NCI-H748 treated with DMSO at 0.1 percent for 48 hours (cell line): ENCODE measurements around the gene UGT1A10.
"Not testable (repeated sequence)": the region's sequence is repeated elsewhere in the genome, so short reads cannot be mapped to it uniquely, and the experiment has no call there.

Experiments used
- DNase-seq: peaks from one replicate; lab custom pipeline; 2025; lab: John Stamatoyannopoulos, UW

UGT1A10 gene

DNA sequence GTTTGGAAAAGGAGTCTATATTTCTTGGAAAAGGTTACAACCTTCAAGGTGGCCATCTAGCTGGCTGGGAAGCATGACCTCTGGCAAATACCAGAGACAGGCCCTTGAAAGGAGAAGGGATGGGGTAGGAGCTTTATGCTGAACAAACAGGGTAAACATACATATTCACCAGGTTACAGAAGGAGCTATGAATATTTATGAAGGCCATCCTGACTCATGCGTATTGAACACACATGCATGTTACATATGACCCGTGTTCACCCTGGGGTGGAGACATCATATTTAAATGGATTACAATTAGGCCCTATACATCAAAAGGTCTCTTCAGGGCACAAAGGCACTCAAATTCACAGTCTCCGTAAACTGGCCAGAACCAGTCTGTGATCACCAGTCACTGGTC lies 19.7 kb downstream of the UGT1A10 start:
- DNase-seq, result not testable (repeated sequence)

DNA sequence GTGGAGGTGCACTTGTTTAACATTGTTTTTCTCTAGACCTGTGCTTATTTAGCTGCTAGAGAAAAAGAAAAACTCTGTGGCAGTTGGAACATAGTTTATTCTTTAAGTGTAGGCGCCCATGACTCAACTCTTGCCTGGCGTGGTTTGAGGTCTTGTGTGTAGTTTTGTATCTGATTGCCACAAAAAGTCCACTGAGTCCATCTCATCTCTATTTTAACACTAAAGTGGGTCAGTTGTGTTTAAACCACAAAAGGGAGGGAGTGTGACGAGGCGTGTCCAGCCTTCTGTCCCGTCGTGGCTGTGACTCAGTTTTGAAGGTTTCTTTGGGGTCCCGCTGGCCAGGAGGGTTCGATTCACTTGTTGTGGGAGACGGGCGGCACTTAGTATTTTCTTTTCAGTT lies 20.2 kb downstream of the UGT1A10 start:
- DNase-seq, result no peak

DNA sequence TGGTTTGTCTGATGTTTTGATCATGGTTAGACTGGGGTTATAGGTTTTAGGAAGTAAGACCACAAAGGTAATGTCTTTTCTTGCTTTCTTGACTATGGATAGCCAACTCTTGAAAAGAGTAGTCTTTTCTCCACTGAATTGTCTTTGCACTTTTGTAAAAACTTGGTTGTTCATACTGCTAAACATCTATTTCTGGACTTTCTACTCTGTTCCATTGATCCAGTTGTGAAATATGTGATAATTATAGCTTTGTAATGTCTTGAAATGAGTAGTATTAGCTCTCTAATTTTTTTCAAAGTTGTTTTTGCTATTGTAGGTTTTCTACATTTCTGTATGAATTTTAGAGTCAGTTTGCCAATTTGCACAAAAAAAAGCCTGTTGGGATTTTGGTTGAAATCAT lies 22.4 kb downstream of the UGT1A10 start:
- no peak for DNase-seq

- DNase-seq, result no peak
Observed at GRCh38 chr2:233663911-233664310, 27.7 kb downstream of the UGT1A10 start.

DNA sequence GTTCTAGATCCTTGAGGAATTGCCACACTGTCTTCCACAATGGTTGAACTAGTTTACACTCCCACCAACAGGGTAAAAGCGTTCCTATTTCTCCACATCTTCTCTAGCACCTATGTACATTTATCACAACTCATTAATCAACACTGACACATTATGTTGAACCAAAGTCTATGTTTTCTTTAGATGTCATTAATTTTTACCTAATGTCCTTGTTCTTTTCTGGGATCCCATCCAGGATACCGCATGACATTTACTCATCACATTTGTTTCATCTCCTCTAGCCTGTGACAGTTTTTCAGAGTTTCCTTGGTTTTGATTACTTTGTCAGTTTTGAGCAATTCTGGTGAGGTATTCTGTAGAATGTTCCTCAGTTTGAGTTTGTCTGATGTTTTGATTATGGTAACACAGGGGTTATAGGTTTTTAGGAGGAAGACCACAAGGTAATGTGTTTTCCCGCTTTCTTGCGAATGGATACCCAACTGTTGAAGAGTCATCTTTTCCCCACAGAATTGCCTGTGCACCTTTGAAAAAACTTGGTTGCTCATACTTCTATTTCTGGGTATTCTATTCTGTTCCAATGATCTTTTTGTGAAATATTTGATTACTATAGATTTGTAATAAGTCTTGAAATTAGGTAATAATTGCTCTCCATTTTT lies 32.5 kb downstream of the UGT1A10 start:
- no peak for DNase-seq

DNA sequence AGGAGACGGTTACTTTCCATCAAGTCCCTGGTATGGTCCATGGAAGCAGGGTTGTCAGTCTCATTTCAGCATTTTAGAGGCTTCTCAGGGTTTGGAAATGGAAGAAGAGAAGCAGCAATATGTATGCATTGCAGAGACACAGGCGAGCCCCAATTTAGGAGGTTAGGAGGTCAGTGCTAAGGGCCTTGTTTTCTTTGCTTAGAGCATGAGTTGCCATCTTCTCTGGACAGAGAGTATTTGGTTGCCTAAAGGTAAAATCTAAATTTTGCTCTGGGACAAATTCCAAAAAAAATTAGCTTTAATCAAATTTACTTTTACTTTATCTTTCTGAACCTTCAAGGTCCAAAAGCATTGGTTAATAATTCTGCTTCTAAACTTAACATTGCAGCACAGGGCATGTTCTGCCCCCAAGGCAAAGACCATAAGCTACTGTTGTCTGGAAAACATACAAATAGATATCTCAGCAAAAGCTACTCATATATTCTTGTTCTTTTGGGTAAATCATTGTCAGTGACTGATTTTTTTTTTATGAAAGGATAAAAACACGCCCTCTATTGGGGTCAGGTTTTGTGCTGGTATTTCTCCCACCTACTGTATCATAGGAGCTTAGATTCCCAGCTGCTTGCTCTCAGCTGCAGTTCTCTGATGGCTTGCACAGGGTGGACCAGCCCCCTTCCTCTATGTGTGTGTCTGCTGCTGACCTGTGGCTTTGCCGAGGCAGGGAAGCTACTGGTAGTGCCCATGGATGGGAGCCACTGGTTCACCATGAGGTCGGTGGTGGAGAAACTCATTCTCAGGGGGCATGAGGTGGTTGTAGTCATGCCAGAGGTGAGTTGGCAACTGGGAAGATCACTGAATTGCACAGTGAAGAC lies 35.3 kb downstream of the UGT1A10 start, which contains the start of gene UGT1A9:
Gene UGT1A9, plus strand, starts transcription at position 609 of the 872 bp plus-strand sequence. Its CDS starts 37 bp downstream, at position 646.
- DNase-seq, result no peak

DNA sequence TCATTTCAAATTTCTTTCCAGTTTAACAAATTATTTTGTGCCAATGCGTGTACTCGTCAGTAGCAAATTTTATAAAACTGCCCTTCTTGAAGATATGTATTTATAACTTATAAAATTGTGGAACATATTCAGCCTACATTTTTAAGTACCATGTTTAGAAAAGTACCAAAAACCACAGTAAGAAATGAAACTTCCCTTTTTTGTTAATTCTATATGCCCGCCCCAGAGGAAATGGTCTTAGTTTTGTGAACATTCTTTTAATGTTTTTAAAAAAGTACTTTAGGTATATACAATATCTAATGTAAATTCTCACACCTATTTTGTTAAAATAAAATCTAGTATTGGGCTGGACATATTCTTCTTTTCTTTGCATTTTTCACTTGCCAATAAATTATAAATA lies 36.6 kb downstream of the UGT1A10 start:
- DNase-seq, result no peak

DNA sequence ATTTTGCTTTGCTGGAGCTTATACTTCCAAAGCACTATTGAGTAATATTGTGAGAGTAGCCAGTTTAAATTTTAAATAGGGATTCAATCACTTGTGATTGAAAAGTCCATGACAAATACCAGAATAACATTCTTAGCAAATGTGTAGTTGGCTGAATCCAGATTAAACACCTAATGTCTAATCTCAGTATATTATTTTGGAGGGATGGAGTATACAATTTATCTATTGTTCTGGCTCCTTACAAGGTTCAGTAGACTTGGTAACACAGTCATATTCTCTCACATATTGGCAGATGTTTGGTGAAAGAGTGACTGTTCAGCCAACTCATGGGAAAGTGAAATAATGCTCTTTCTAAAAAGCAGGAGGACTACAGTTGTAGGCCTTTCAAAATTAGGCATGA lies 37.6 kb downstream of the UGT1A10 start:
- no peak for DNase-seq

GRCh38 chr2:233674314-233674713 lies 38.1 kb downstream of the UGT1A10 start:
- DNase-seq, result no peak

DNA sequence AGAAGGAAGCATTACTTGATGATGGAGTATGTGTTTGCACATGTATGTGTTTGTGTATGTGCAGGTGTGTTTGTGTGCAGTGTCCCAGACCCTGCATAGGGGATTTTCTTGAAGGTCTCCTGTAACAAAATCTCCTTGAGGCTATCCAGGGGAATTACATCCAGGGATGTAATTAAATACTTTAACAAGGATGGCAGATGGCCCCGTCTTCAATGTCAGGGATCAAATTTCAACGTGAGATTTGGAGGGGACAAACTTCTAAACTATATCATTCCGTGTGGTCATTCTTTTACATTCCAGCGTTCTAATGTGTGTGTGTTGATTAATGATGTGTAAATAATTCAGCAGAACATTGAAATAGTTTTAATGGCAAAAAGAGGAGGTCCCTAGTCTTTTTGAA lies 38.7 kb downstream of the UGT1A10 start:
- no peak for DNase-seq

- no peak for DNase-seq
Observed at GRCh38 chr2:233676046-233676445, 39.8 kb downstream of the UGT1A10 start.

- no peak for DNase-seq
Observed at GRCh38 chr2:233679196-233679595, 42.9 kb downstream of the UGT1A10 start.

GRCh38 chr2:233680361-233681045 lies 44.3 kb downstream of the UGT1A10 start:
- no peak for DNase-seq

DNA sequence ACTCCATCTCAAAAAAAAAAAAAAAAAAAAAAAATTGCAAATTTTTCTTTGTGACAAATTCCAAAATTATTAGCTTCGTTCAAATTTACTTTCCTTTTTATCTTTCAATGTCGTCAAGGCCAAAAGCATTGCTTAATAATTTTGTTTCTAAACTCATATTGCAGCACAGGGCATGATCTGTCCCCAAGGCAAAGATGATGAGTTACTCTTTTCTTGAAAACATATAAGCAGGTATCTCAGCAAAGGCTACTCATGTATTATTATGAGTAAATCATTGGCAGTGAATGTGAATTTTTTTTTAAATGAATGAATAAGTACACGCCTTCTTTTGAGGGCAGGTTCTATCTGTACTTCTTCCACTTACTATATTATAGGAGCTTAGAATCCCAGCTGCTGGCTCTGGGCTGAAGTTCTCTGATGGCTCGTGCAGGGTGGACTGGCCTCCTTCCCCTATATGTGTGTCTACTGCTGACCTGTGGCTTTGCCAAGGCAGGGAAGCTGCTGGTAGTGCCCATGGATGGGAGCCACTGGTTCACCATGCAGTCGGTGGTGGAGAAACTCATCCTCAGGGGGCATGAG lies 45.4 kb downstream of the UGT1A10 start, which contains the start of gene UGT1A7:
Gene UGT1A7, plus strand, starts transcription at position 381 of the 579 bp plus-strand sequence. Its CDS starts 37 bp downstream, at position 418.
- no peak for DNase-seq

DNA sequence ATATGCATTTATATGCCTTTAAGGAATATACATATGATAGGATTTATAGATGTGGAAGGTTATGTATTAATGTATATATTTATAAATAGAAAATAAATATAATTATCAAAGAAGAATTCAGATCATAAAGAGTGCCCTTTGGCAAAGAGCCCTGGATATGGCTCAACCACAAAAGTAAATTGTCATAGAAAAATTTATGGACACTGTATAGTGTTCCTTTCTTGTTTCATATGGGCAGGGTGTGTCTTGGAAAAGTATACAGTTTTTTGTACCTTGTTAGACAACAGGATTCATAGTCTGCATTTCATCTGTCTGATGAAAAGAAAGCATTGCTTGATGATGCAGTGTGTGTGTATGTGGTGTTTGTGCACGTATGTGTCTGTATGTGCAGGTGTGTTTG lies 48.4 kb downstream of the UGT1A10 start:
- no peak for DNase-seq

GRCh38 chr2:233686928-233687327 lies 50.7 kb downstream of the UGT1A10 start:
- DNase-seq, result no peak

DNA sequence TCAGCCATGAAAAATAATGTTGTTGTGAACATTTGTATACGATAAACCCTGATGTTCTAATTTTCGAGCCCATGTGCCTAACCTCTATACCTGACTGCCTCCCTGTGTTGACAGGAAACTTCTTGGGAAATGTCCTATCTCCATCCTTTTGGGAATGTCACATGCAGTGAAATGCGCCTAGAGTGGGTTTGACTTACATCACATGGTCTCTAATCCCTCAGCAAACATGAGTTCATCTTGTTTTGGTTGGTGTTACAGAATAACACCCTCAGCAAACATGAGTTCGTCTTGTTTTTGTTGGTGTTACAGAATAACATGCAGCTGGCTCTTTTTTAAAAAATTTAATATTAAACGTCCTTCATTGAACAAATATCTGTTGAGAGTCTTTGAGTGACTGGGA lies 52.1 kb downstream of the UGT1A10 start:
- DNase-seq, result no peak

DNA sequence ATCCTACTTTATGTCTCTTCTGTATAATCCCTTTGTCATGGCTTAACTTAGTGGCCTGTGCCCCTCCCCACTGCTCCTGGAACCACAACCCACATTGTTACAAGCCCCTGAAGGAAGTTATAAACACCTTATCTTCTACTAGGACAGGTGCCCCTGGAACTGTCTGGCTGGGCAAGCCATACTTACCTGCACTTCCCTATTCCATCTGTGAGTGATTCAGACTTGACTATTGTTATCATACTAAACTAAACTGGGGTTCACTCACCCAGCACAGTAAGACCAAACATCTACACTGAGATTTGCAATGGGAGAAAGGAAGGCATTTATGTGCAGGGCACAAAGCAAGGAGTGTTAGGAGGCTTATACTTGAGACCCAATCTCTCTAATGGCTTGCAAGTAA lies 52.8 kb downstream of the UGT1A10 start:
- DNase-seq, result no peak

DNA sequence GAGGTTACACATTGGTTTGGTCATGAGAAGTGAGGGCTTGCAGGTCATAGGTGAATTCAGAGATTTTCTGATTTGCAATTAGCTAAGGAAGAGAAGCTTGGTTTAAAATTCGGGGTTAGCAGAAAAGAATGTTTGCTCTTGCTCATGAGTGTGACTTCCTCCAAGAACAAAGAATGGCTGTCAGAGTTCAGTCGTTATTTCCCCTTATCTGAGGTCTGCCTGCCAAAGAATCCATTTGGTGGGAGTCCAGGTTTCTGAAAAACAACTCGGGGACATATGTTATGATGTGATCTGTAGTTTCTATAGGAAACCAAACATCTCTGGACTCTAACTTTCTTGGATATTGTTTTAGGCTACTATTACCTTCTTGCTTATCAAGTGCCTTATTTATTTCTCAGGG lies 53.3 kb downstream of the UGT1A10 start:
- no peak for DNase-seq

DNA sequence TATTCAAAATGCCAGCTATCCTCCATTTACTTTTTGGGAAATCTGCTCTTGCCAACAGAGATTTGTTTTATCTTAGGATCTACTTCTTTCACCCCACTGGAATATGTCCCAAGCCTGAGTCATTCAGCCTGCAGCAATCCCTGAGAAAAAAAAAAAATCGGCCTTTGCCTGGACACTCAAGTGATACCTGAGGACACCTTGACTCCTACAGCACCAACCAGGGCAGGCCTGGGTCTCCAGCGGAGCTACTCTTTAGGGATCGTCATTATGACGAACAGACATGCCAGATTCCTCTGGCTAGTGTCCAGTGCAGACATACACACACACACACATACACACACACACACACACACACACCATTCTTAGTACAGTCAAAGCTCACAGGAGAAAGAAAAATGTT lies 54.2 kb downstream of the UGT1A10 start:
- DNase-seq, result no peak

GRCh38 chr2:233691443-233692433 lies 55.5 kb downstream of the UGT1A10 start:
- DNase-seq, result no peak
